ENCODE data around the gene CAPS.

- TF ChIP-seq CTCF (optimal IDR thresholded peaks at IDR 0.05 in 1 of 3, IDR thresholded peaks at IDR 0.05 in 1 of 3, conservative IDR thresholded peaks at IDR 0.05 in 1 of 3; ENCODE audit: extremely low read depth in 1 of 3, insufficient read depth in 2 of 3, low read length in 3 of 3) (no peak), EZH2 (IDR thresholded peaks at IDR 0.05; ENCODE audit: low read length) (no peak)
Measured at GRCh38 chr19:5911366-5911765, 2.7 kb upstream of the CAPS start.

Data from keratinocyte (primary cell).